ENCODE data around the gene SLC8A3.

- TF ChIP-seq, protein P1, sequence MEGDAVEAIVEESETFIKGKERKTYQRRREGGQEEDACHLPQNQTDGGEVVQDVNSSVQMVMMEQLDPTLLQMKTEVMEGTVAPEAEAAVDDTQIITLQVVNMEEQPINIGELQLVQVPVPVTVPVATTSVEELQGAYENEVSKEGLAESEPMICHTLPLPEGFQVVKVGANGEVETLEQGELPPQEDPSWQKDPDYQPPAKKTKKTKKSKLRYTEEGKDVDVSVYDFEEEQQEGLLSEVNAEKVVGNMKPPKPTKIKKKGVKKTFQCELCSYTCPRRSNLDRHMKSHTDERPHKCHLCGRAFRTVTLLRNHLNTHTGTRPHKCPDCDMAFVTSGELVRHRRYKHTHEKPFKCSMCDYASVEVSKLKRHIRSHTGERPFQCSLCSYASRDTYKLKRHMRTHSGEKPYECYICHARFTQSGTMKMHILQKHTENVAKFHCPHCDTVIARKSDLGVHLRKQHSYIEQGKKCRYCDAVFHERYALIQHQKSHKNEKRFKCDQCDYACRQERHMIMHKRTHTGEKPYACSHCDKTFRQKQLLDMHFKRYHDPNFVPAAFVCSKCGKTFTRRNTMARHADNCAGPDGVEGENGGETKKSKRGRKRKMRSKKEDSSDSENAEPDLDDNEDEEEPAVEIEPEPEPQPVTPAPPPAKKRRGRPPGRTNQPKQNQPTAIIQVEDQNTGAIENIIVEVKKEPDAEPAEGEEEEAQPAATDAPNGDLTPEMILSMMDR (IDR thresholded peaks at IDR 0.05; ENCODE audit: poor library complexity), result no peak
- TF ChIP-seq EZH2 (IDR thresholded peaks at IDR 0.05; ENCODE audit: borderline replicate concordance) (no peak), EZH2phosphoT487 (IDR thresholded peaks at IDR 0.05; ENCODE audit: low read depth, severe bottlenecking, unreplicated experiment) (no peak)
These were observed 94.1 kb downstream of the SLC8A3 start for GRCh38 chr14:70094631-70095030.

Measured in hepatocyte (in vitro differentiated cells).